NCI-H82 (cell line): ENCODE measurements around the gene ZDHHC18.
"Not testable (repeated sequence)": the region's sequence is repeated elsewhere in the genome, so short reads cannot be mapped to it uniquely, and the experiment has no call there.

Experiments used
- DNase-seq: peaks from one replicate; lab custom pipeline; 2025; lab: John Stamatoyannopoulos, UW

ZDHHC18 gene

GRCh38 chr1:26858891-26859640, 32.6 kb downstream of the ZDHHC18 start:
- peak; percentile 62 for DNase-seq

- DNase-seq: peak; percentile 32
These were observed 34.8 kb downstream of the ZDHHC18 start for GRCh38 chr1:26861286-26861701.

GRCh38 chr1:26861889-26862378, 35.4 kb downstream of the ZDHHC18 start:
- DNase-seq: no peak

GRCh38 chr1:26862781-26863684, 36.5 kb downstream of the ZDHHC18 start, which contains the start of gene SFN:
Gene SFN (plus strand): TSS chr1:26863149. CDS start chr1:26863213, 64 bp downstream.
- peak; percentile 46 for DNase-seq

- DNase-seq: no peak
These were observed 37.2 kb downstream of the ZDHHC18 start for GRCh38 chr1:26863685-26864077.

DNA sequence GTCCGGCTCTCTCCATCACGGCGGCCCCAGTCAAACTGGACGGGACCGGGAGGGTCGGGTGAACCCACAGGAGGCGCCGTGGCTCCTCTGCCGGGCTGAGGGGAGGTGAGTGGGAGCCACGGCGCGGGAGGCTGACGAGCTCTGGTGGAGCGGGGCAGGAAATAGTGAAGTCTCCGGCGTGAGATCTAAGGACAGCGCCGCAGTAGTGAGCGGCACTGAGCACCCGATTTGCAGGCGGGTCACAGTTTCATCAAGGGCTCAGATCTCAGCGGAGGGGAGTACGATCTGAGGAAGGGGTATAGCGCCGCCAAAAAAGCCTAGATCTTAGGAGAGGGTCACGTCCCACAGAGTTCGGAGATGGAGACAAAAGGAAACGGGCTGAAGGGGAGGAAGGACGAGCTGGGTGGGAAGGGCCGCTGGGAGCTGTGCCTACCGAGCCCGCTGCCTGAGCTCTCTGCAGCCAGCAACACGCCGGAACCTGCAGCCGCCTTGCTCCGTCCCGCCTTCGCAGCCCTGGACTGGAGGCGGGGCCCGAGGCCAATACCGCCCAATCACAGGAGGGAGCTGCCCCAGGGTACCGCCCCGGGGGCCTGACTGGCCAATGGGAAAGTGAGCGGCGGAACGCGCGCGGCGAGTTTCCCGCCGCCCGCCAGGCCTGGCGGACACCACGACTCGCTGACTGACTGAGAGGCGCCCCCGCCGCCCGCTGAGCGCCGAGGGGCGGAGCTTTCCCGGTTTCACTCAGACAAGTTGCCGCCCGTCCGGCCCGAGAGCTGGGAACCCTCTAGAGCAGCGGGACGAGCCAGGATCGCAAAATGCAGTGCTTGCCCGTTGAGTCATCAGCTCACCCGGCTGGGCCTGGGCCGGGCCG, 38.4 kb downstream of the ZDHHC18 start:
- DNase-seq: peak; percentile 99

- DNase-seq: not testable (repeated sequence)
These were observed 46.6 kb downstream of the ZDHHC18 start for GRCh38 chr1:26873097-26873496.

DNA sequence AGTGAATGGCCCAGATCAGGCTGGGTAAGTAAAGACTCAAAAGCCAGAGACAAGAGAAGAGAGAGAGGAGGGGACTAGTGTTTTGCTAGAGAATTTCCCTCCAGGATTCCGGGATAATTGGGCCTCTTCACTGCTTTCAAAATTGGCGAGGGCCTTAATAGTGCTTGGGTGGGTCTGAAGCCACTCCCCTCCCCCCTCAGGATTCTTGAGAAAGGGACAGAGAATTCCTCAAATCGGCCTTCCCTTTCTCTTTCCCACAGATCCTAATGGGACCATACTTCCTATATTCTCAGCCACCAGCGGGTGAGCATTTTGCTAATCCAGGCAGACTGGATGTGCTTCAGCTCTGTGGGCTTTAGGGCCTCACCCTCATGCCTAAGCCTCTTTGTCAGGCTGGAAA, 48.4 kb downstream of the ZDHHC18 start:
- peak; percentile 61 for DNase-seq

GRCh38 chr1:26877326-26877725, 50.8 kb downstream of the ZDHHC18 start:
- DNase-seq: no peak

DNA sequence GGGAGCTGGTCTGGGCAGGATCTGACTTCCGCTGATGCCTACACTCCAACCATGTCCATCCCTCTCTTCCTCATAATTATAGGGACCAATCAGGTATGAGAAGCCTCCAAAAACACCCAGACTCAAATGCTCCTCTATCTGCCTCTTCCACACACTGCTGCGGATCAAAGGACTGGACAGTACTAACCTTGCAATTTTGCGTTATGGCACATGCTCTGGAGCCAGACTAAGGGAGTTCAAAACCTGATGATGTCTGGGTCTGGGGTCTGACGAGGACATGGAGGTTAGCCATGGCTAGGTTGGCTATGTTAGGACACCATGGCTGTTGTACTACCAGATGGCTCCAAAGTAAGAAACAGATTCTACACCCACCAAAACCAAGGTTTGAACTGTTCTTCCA, 53.3 kb downstream of the ZDHHC18 start:
- DNase-seq: no peak

- not testable (repeated sequence) for DNase-seq
These were observed 55.1 kb downstream of the ZDHHC18 start for GRCh38 chr1:26881611-26882010.

DNA sequence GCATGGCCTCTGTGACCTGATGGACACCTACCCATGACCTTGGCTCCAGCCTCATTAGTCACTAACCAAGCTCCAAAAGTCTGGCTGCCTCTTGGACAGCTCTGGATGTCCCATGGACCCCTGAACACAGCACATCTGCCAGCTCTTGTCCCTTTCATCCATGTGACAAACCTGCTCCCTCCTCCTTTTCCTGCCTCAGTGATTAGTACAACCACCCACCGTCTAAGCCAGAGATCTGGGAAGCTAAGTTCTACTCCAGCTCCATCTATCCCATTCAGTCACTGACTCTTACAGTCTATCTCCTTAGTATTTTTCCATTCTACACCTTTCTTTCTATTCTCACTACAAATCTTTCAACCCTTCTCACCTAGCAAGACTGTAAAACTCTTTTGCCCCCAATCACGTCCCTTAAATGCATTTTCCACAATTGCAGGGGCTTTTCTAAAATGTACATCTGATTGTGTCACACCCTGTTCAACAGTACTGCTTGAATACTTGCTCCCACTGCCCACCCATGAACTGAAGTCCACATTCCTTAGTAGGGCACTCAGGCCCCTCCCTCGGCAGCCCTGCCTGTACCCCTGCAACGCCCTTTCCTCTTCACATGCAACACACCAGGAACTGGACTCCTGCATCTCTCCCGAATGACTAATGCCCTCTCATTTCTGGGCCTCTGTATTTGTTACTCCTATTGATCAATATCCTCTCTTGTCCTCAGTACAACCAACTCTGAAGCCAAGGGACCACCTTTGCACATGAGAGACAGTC, 56.4 kb downstream of the ZDHHC18 start:
- no peak for DNase-seq

DNA sequence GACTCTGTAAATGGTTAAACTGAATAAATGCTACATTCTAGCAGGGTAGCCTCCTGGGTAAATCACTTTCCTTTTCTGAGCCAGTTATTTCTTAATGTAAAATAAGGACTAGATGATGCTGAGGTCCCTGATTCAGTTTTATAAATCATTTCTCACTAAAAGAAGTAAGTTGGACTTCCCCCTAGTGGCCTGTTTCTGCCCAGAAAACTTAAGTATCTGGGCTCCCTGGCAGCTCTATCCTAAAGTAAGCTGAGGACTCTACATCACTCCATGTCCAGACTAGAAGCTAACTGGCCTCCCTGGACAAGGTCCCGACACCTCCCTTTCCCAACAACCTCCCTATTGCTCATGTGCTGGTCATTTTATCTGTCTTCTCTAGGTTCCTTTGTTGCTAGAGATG, 60.6 kb downstream of the ZDHHC18 start:
- DNase-seq: no peak

DNA sequence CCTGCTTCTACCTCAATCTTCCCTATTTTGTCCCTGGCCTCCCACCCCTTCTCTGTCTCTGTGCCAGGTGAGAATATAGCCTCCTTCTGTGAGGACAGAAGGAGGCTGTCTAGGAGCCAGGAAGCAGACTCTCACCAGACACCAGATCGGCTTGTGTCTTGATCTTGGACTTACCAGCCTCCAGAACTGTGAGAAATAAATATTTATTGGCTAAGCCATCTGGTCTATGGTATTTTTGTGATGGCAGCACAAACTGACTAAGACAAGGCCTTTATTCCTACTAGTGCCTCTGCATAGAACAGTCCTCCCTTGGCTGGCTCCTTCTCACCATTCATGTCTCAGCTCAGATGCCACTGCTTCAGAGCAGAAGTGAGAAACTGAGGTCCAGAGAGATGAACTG, 61.7 kb downstream of the ZDHHC18 start:
- no peak for DNase-seq

GRCh38 chr1:26889551-26890466, 63.3 kb downstream of the ZDHHC18 start, which contains the start of gene GPN2:
Gene GPN2 (minus strand): TSS chr1:26890283. CDS start chr1:26890096, 187 bp downstream.
- DNase-seq: peak; percentile 90

DNA sequence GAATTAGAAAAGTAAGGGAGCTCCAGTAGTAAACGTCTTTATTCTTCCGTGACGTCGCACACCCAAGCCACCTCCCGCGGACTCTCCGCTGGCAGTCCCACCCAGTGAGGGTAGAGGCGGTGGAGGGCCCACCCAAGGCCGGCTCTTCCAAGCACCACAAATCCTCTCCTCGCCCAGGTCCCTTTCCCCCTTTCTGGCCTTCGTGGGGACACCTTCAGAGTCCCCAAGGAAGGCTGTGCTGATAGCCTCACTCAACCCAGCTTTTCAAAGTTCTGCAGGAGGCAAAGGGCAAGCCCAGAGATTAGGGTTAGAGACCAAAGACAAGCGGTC, 63.9 kb downstream of the ZDHHC18 start:
- DNase-seq: no peak

- no peak for DNase-seq
These were observed 67.8 kb downstream of the ZDHHC18 start for GRCh38 chr1:26894263-26894662.

DNA sequence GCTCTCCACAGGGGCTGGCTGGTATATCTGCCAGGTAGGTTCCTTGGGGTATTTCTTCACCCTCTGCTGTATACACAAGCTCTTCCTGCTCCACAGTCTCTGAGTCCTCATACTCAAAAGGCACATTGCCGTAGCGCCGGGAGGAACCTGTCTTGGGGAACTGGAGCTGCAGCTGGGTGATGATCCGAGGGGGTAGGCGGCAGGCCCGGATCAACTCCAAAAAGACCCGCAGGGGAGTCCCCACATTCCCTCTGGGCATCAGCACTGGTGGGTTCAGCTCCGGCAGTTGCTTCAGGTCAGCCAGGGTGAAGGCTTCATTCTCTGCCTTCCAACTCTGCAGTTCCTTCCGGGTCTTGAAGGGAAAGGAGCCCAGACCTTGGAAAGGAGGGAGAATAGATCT, 70.9 kb downstream of the ZDHHC18 start:
- DNase-seq: no peak

DNA sequence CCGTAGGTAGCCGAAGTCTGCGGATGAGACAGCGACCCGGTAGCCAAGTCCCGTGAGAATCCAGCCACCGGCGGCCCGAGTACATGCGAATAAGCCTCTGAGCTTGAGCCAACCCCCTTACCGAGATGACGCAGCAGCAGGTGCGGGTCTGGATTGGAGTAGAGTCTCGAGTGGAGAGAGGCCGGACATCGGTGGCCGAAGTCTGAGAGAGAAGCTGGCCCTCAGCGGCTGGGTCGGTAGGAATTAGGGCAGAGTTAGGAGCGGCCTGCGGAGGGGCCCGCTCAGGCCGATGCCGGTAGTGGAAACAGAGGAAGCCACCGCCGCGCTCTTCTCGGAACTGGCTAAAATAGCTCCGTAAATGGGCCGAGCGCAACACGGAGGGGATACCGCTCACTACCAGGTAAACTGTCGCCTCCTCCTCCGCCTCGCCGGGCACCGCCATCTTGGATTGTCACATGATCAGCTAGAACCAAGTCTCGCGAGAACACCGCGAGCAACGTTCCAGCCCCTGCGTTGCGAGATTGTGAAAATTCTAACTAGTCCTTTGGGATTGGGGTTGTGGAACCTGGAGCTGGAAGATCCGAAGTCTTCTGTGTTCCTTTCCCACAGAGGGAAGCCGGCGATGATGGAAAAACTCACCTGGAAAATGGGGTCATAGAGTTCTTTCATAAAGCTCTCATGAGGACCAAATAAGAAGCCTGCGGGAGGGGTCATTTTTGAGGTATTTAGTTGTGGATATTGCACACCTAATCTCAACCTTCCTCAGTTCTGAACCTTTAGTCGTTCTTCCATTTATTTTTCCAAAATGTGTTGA, 73.7 kb downstream of the ZDHHC18 start, which contains the start of gene GPATCH3:
Gene GPATCH3 (minus strand): TSS at position 467 of the 814 bp plus-strand sequence. CDS start 25 bp downstream, at position 442.
- DNase-seq: peak; percentile 98
